ENCODE measurements around the gene TSPYL6. TPM values are rescaled to one million over a fixed set of nuclear protein-coding genes. Genes with fewer than 3 reads are reported as not detected.

Gene TSPYL6
- total RNA-seq, 1 experiment from 2014 or later: not detected

DNA sequence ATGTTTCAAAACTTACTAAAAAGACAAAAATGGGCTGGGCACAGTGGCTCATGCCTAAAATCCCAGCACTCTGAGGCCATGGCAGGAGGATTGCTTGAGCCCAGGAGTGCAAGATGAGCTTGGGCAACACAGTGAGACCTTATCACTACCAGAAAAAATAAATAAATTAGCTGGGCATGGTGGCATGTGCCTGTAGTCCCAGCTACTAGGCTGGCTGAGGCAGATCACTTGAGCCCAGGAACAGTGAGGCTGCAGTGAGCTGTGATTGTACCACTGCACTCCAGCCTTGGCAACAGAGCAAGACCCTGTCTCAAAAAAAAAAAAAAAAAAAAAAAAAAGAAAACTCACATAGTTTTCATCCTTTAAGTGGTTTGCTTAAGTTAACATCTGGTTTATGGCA is 6.4 kb downstream of the TSPYL6 start:
- ChIA-PET CTCF (no interaction called here), POLR2A (no interaction called here)
- peaks cover 4% of the 10 kb centered on the region; the same call in 1 of the 2 replicates for H3K27me3 ChIP-seq (ENCODE audit: control insufficient read depth, insufficient read depth, low read length)
- H3K36me3 ChIP-seq (ENCODE audit: control insufficient read depth, insufficient read depth, low read length): no peaks in the 10 kb centered on the region
- no peak for ATAC-seq
- in situ Hi-C loops (cut with HindIII; ENCODE audit: low pct_unique_long_range_greater_than_20kb, low sequenced_read_pairs) (no loop called here), intact Hi-C loops (cut with micrococcal nuclease; ENCODE audit: unreplicated experiment) (no loop called here)
- H3K4me1 ChIP-seq (ENCODE audit: control insufficient read depth, insufficient read depth, low read length): no peaks in the 10 kb centered on the region
- no peak for DNase-seq (ENCODE audit: low read depth, low spot score)
- no peak overlapping the region for H3K4me3 ChIP-seq (ENCODE audit: low read depth in 2 of 2, low read length in 2 of 2)
- no peaks in the 10 kb centered on the region for H3K9me3 ChIP-seq (ENCODE audit: control insufficient read depth, insufficient read depth, low read depth, low read length)
- TF ChIP-seq, protein P1, sequence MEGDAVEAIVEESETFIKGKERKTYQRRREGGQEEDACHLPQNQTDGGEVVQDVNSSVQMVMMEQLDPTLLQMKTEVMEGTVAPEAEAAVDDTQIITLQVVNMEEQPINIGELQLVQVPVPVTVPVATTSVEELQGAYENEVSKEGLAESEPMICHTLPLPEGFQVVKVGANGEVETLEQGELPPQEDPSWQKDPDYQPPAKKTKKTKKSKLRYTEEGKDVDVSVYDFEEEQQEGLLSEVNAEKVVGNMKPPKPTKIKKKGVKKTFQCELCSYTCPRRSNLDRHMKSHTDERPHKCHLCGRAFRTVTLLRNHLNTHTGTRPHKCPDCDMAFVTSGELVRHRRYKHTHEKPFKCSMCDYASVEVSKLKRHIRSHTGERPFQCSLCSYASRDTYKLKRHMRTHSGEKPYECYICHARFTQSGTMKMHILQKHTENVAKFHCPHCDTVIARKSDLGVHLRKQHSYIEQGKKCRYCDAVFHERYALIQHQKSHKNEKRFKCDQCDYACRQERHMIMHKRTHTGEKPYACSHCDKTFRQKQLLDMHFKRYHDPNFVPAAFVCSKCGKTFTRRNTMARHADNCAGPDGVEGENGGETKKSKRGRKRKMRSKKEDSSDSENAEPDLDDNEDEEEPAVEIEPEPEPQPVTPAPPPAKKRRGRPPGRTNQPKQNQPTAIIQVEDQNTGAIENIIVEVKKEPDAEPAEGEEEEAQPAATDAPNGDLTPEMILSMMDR (IDR thresholded peaks at IDR 0.05): no peak
- TF ChIP-seq TCF7L2 (IDR thresholded peaks at IDR 0.05; ENCODE audit: low read depth, low read length) (no peak), SIN3A (IDR thresholded peaks at IDR 0.05; ENCODE audit: borderline replicate concordance, insufficient read depth, low read depth, low read length) (no peak), POLR2AphosphoS5 (IDR thresholded peaks at IDR 0.05; ENCODE audit: low read depth, low read length) (no peak)
- TF ChIP-seq, protein P2, sequence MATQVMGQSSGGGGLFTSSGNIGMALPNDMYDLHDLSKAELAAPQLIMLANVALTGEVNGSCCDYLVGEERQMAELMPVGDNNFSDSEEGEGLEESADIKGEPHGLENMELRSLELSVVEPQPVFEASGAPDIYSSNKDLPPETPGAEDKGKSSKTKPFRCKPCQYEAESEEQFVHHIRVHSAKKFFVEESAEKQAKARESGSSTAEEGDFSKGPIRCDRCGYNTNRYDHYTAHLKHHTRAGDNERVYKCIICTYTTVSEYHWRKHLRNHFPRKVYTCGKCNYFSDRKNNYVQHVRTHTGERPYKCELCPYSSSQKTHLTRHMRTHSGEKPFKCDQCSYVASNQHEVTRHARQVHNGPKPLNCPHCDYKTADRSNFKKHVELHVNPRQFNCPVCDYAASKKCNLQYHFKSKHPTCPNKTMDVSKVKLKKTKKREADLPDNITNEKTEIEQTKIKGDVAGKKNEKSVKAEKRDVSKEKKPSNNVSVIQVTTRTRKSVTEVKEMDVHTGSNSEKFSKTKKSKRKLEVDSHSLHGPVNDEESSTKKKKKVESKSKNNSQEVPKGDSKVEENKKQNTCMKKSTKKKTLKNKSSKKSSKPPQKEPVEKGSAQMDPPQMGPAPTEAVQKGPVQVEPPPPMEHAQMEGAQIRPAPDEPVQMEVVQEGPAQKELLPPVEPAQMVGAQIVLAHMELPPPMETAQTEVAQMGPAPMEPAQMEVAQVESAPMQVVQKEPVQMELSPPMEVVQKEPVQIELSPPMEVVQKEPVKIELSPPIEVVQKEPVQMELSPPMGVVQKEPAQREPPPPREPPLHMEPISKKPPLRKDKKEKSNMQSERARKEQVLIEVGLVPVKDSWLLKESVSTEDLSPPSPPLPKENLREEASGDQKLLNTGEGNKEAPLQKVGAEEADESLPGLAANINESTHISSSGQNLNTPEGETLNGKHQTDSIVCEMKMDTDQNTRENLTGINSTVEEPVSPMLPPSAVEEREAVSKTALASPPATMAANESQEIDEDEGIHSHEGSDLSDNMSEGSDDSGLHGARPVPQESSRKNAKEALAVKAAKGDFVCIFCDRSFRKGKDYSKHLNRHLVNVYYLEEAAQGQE (IDR thresholded peaks at IDR 0.05; ENCODE audit: insufficient read depth in 1 of 2, low read depth in 2 of 2, low read length in 1 of 2): no peak
- BruUV-seq (replicated peaks): no TSS peak
- H3K27ac ChIP-seq (ENCODE audit: low read length): no peak overlapping the region

DNA sequence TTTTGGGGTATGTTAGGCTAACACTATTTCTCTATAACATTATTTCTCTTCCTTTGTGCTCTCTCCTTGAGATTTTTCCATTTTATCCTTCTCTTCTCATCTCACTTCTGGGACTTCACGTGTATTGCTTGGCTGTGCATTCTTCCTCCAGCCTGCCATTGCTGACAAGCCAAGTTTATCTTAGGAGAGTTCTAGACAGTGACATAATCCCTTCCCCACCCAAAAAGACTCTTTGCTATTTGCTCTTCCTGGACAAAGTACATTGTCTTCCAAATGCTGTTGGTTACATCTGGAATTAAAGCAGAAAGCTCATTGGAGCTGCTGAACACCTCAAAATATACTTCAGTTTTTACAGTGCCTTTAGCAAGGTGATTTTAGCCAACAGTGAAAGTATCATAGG is 8.9 kb downstream of the TSPYL6 start:
- ChIA-PET CTCF (no interaction called here), POLR2A (no interaction called here)
- intact Hi-C loops (cut with micrococcal nuclease; ENCODE audit: unreplicated experiment) (no loop called here), in situ Hi-C loops (cut with HindIII; ENCODE audit: low pct_unique_long_range_greater_than_20kb, low sequenced_read_pairs) (no loop called here)
- Histone ChIP-seq H3K9me3 (ENCODE audit: control insufficient read depth, insufficient read depth, low read depth, low read length) (no peaks in the 10 kb centered on the region), H3K27me3 (ENCODE audit: control insufficient read depth, insufficient read depth, low read length) (peaks cover 4% of the 10 kb centered on the region; the same call in 1 of the 2 replicates), H3K36me3 (ENCODE audit: control insufficient read depth, insufficient read depth, low read length) (no peaks in the 10 kb centered on the region), H3K4me1 (ENCODE audit: control insufficient read depth, insufficient read depth, low read length) (no peaks in the 10 kb centered on the region), H3K4me3 (ENCODE audit: low read depth in 2 of 2, low read length in 2 of 2) (no peak overlapping the region), H3K27ac (ENCODE audit: low read length) (no peak overlapping the region)
- TF ChIP-seq, protein P1 (IDR thresholded peaks at IDR 0.05): no peak
- no peak for TF ChIP-seq POLR2AphosphoS5 (IDR thresholded peaks at IDR 0.05; ENCODE audit: low read depth, low read length)
- TF ChIP-seq TCF7L2 (IDR thresholded peaks at IDR 0.05; ENCODE audit: low read depth, low read length): no peak
- TF ChIP-seq, protein P2 (IDR thresholded peaks at IDR 0.05; ENCODE audit: insufficient read depth in 1 of 2, low read depth in 2 of 2, low read length in 1 of 2): no peak
- TF ChIP-seq SIN3A (IDR thresholded peaks at IDR 0.05; ENCODE audit: borderline replicate concordance, insufficient read depth, low read depth, low read length): no peak
- DNase-seq (ENCODE audit: low read depth, low spot score): no peak
- no peak for ATAC-seq
- no TSS peak for BruUV-seq (replicated peaks)
